HEK293 (cell line): Measurements from ENCODE around the gene ENDOD1.

ENCODE experiments used
- ATF2 ChIP-seq: fragments of 450-650 bp; formaldehyde crosslinking; IDR thresholded peaks from 2 replicates; pipeline ENCODE4 v1.5.1; 2016; ENCODE audit warnings: missing biosample characterization, missing genetic modification characterization, low read depth
- CTCF ChIP-seq: fragments of 450-650 bp; formaldehyde crosslinking; IDR thresholded peaks from 2 replicates; pipeline ENCODE4 v1.5.1; 2016; ENCODE audit warnings: missing biosample characterization, missing genetic modification characterization
- KLF9 ChIP-seq: fragments of 450-650 bp; formaldehyde crosslinking; IDR thresholded peaks from 2 replicates; pipeline ENCODE4 v1.5.1; 2016; ENCODE audit warnings: missing biosample characterization, missing genetic modification characterization, low read depth
- SETDB1 ChIP-seq: IDR thresholded peaks from one replicate; pipeline ENCODE4 v1.6.1; 2017; ENCODE audit warnings: mild to moderate bottlenecking, low read length, moderate library complexity, mixed read lengths; ENCODE audit not compliant: insufficient read length
- ZBTB21 ChIP-seq: fragments of 450-650 bp; formaldehyde crosslinking; IDR thresholded peaks from 2 replicates; pipeline ENCODE4 v1.5.1; 2017; ENCODE audit warnings: missing biosample characterization, missing genetic modification characterization
- ZNF677 ChIP-seq: fragments of 450-650 bp; IDR thresholded peaks from 2 replicates; pipeline ENCODE4 v1.5.0; 2018; ENCODE audit warnings: missing biosample characterization, mild to moderate bottlenecking, missing genetic modification characterization, moderate library complexity
- ZNF704 ChIP-seq: fragments of 450-650 bp; formaldehyde crosslinking; IDR thresholded peaks from 2 replicates; pipeline ENCODE4 v1.5.1; 2016; ENCODE audit warnings: missing biosample characterization, missing genetic modification characterization
- ZNF747 ChIP-seq: fragments of 450-650 bp; formaldehyde crosslinking; IDR thresholded peaks from 2 replicates; pipeline ENCODE4 v1.5.1; 2016; ENCODE audit warnings: missing biosample characterization, missing genetic modification characterization
- ZNF837 ChIP-seq: fragments of 450-650 bp; formaldehyde crosslinking; IDR thresholded peaks from 2 replicates; pipeline ENCODE4 v1.5.1; 2016; ENCODE audit warnings: missing biosample characterization, missing genetic modification characterization
- ZNF843 ChIP-seq: fragments of 450-650 bp; formaldehyde crosslinking; IDR thresholded peaks from 2 replicates; pipeline ENCODE4 v1.5.1; 2016; ENCODE audit warnings: missing biosample characterization, missing genetic modification characterization

- no peak for TF ChIP-seq CTCF (tag by site-specific recombination)
- TF ChIP-seq ZNF677 (tag by site-specific recombination) = no peak
- TF ChIP-seq ZNF837 (tag by site-specific recombination) = no peak
- no peak for TF ChIP-seq ATF2 (tag by site-specific recombination)
- TF ChIP-seq SETDB1 = no peak
- TF ChIP-seq ZNF704 (tag by site-specific recombination) = no peak
- no peak for TF ChIP-seq ZNF843 (tag by site-specific recombination)
- no peak for TF ChIP-seq KLF9 (tag by site-specific recombination)
- no peak for TF ChIP-seq ZNF747
- no peak for TF ChIP-seq ZBTB21 (tag by site-specific recombination)
Observed at GRCh38 chr11:95132956-95133355, 43.3 kb downstream of the ENDOD1 start.
